ENCODE data around the gene WDR55. TPM values are rescaled to one million over a fixed set of nuclear protein-coding genes. Genes with fewer than 3 reads are reported as not detected.

Gene WDR55, protein sequence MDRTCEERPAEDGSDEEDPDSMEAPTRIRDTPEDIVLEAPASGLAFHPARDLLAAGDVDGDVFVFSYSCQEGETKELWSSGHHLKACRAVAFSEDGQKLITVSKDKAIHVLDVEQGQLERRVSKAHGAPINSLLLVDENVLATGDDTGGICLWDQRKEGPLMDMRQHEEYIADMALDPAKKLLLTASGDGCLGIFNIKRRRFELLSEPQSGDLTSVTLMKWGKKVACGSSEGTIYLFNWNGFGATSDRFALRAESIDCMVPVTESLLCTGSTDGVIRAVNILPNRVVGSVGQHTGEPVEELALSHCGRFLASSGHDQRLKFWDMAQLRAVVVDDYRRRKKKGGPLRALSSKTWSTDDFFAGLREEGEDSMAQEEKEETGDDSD
- total RNA-seq (2022; extraction: Qiagen RNA extraction; ENCODE audit: low read depth) = 24.2 to 33.0 TPM (median 30.9 TPM) in 5 replicates

DNA sequence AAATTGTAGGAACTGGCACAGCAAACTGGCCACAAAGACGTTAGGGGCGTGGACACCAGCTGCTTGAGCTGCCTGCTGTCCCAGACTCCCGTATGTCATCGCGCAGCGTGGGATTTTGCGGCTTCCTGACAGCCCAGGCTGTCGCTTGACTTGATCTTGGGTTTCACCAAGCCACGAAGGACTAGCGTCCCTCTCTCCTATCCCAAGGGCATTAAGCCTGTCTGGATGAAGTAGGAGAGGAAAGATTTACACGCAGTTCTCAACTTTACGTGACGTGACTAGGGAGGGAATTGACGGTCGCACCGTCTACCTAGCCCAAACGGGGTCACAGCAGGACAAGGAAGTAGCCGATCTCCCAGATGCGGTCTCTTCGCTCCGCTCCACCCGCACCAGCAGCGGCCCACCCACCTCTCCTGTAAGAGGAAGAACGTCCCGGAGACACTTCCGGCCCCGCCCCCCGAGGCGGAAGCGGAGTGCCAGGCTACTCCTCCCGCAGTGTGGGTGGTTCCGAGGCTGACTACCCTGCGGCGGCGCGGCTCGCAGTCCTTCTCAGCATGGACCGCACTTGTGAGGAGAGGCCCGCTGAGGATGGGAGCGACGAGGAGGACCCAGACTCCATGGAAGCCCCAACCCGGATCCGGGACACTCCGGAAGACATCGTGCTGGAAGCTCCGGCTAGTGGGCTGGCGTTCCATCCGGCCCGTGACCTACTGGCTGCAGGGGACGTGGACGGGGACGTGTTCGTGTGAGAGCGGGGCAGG, at the start of gene WDR55:
Gene WDR55 (plus strand): TSS at position 546 of the 761 bp plus-strand sequence. CDS start 9 bp downstream, at position 555.

GRCh38 chr5:140633021-140633471, 31.7 kb upstream of the WDR55 start, which contains the start of gene CD14:
CD14 (minus strand) TSS chr5:140633175; CDS start chr5:140633071, 104 bp downstream.

GRCh38 chr5:140639148-140639981, 25.3 kb upstream of the WDR55 start, which contains the start of gene TMCO6:
TMCO6 (plus strand) TSS chr5:140639451; CDS start chr5:140639528, 77 bp downstream.

DNA sequence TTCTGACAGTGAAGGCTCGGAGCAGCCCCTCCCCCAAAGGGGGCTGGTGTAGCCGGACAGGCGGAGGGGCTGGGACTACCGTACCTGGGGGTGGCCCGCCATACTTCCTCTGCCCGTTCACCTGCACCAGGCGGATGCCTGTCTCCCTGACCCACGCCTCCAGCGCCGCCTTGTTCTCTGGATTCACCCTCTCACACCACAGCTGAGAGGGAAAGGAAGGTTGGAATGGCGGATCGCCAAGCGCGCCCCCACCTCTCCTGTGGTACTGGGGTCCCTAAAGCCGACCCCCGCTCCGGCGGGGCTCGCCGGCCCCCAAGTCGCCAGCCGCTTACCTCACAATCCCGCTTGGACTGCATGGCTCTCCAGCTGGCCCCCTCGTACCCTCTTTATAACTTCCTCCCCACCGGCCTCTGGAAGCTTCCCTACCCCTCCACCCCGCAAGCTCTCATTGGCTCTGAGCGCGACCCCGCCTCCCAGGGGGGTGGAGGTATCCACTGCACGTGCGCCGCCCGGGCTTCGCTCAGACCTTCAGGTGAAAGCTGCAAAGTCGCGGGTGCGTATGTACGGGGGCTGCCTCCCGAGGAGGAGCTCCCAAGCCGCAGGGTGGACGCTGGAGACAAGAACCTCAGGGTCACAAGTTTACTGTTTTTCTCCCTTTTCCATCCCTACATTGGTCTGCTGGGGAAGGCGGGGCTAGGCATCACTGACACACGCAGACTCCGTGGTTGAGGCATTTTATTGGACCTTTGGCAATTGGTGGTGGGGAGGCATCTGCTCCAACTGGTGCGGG, 8.7 kb downstream of the WDR55 start, which contains the start of gene DND1:
Gene DND1 (minus strand): TSS at position 390 of the 790 bp plus-strand sequence. CDS start 34 bp downstream, at position 356.

GRCh38 chr5:140690941-140691924, 26.5 kb downstream of the WDR55 start, which contains the start of the genes HARS1 and HARS2:
HARS1 (minus strand) TSS chr5:140691370; CDS start chr5:140691304, 66 bp downstream.
HARS2 (plus strand) TSS chr5:140691455; CDS start chr5:140691649, 194 bp downstream.

DNA sequence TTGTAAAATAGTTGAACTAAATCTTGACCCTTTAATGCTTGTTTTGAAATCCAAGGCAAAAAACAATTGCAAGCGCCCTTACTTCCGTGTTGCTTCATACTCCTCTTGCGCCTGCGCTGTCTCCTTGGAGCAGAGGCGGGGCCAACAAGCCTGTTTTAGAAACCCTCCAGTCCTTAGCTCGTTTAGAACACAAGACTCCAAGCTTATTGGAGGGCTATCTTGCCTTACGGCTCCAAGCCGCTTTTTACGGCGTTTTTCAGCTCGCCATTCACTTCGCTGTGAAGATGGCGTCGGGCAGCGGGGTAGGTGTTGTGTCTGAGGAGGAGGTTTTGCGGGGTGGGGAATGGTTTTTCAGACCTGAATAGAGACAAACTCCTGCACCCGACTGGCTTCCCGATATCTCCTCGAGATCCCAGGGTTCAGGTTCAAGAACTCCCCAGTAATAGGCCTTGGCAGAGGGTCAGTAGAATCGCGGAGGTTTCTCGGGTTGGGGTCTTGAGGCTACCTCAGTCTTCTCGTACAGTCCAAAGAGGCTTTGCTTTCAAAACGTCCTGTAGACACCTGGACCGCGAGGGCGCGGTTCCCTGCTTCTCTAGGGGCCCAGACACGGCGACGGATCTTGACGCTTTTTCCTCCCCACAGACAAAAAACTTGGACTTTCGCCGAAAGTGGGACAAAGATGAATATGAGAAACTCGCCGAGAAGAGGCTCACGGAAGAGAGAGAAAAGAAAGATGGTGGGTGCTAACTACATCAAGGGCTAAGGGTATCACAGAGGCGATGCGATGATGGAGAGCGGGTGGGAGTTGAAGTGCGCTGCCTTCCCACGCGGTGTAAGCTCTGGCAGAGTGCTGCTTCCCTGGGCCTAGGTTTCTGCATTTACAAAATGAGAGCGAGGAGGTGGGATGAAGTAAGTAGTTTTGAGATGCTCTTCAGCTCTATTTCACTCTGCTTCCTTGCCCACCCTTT, 35.8 kb downstream of the WDR55 start, which contains the start of gene ZMAT2:
Gene ZMAT2 (plus strand): TSS at position 271 of the 968 bp plus-strand sequence. CDS start 14 bp downstream, at position 285.

Other genes with a start within 250 kb of the WDR55 start
- gene EIF4EBP3, start 117.2 kb upstream of the WDR55 start, total RNA-seq (2022; extraction: Qiagen RNA extraction; ENCODE audit: low read depth) = 1.8 to 3.2 TPM (median 2.2 TPM) in 5 replicates
- 41.1 to 48.2 TPM (median 44.5 TPM) in 5 replicates for gene SRA1, start 107.4 kb upstream of the WDR55 start, total RNA-seq (2022; extraction: Qiagen RNA extraction; ENCODE audit: low read depth)
- gene APBB3, start 100.3 kb upstream of the WDR55 start, total RNA-seq (2022; extraction: Qiagen RNA extraction; ENCODE audit: low read depth) = 5.6 to 8.6 TPM (median 8.0 TPM) in 5 replicates
- gene SLC35A4, start 100.1 kb upstream of the WDR55 start, total RNA-seq (2022; extraction: Qiagen RNA extraction; ENCODE audit: low read depth) = 58.2 to 89.0 TPM (median 76.8 TPM) in 5 replicates
- 3.0 to 5.1 TPM (median 4.5 TPM) in 5 replicates for gene CD14, start 31.7 kb upstream of the WDR55 start, total RNA-seq (2022; extraction: Qiagen RNA extraction; ENCODE audit: low read depth)
- gene TMCO6, start 25.5 kb upstream of the WDR55 start, total RNA-seq (2022; extraction: Qiagen RNA extraction; ENCODE audit: low read depth) = 8.7 to 15.2 TPM (median 13.7 TPM) in 5 replicates
- gene NDUFA2, start 17.3 kb upstream of the WDR55 start, total RNA-seq (2022; extraction: Qiagen RNA extraction; ENCODE audit: low read depth) = 104 to 122 TPM (median 115 TPM) in 5 replicates
- 90.7 to 127 TPM (median 98.8 TPM) in 5 replicates for gene IK, start 17.1 kb upstream of the WDR55 start, total RNA-seq (2022; extraction: Qiagen RNA extraction; ENCODE audit: low read depth)
- 0.33 to 1.1 TPM (median 0.86 TPM) in 5 replicates for gene DND1, start 8.7 kb downstream of the WDR55 start, total RNA-seq (2022; extraction: Qiagen RNA extraction; ENCODE audit: low read depth)
- 76.7 to 87.7 TPM (median 80.0 TPM) in 5 replicates for gene HARS1, start 26.5 kb downstream of the WDR55 start, total RNA-seq (2022; extraction: Qiagen RNA extraction; ENCODE audit: low read depth)
- 37.0 to 41.3 TPM (median 39.9 TPM) in 5 replicates for gene HARS2, start 26.6 kb downstream of the WDR55 start, total RNA-seq (2022; extraction: Qiagen RNA extraction; ENCODE audit: low read depth)
- gene ZMAT2, start 35.5 kb downstream of the WDR55 start, total RNA-seq (2022; extraction: Qiagen RNA extraction; ENCODE audit: low read depth) = 85.3 to 156 TPM (median 99.6 TPM) in 5 replicates
- 0.14 to 0.48 TPM (median 0.19 TPM) in 5 replicates for gene PCDHA1, start 121.2 kb downstream of the WDR55 start, total RNA-seq (2022; extraction: Qiagen RNA extraction; ENCODE audit: low read depth)
- gene PCDHA2, start 129.9 kb downstream of the WDR55 start, total RNA-seq (2022; extraction: Qiagen RNA extraction; ENCODE audit: low read depth) = 0.14 TPM in 1 of 5 replicates, not detected in the others
- gene PCDHA3, start 136.2 kb downstream of the WDR55 start, total RNA-seq (2022; extraction: Qiagen RNA extraction; ENCODE audit: low read depth) = 0.68 to 1.2 TPM (median 1.0 TPM) in 5 replicates
- gene PCDHA4, start 142.2 kb downstream of the WDR55 start, total RNA-seq (2022; extraction: Qiagen RNA extraction; ENCODE audit: low read depth) = 0.95 to 2.0 TPM (median 1.8 TPM) in 5 replicates
- 0.59 to 0.91 TPM (median 0.69 TPM) in 5 replicates for gene PCDHA5, start 156.7 kb downstream of the WDR55 start, total RNA-seq (2022; extraction: Qiagen RNA extraction; ENCODE audit: low read depth)
- 0.04 to 0.12 TPM (median 0.12 TPM) in 3 of 5 replicates, not detected in the others for gene PCDHA6, start 163.1 kb downstream of the WDR55 start, total RNA-seq (2022; extraction: Qiagen RNA extraction; ENCODE audit: low read depth)
- gene PCDHA7, start 169.4 kb downstream of the WDR55 start, total RNA-seq (2022; extraction: Qiagen RNA extraction; ENCODE audit: low read depth) = 0.06 to 0.21 TPM (median 0.13 TPM) in 5 replicates
- gene PCDHA8, start 176.3 kb downstream of the WDR55 start, total RNA-seq (2022; extraction: Qiagen RNA extraction; ENCODE audit: low read depth) = 0.05 TPM in 1 of 5 replicates, not detected in the others
- gene PCDHA9, start 183.5 kb downstream of the WDR55 start, total RNA-seq (2022; extraction: Qiagen RNA extraction; ENCODE audit: low read depth) = 0.04 TPM in 1 of 5 replicates, not detected in the others
- gene PCDHA10, start 191.0 kb downstream of the WDR55 start, total RNA-seq (2022; extraction: Qiagen RNA extraction; ENCODE audit: low read depth) = 0.02 to 0.11 TPM in 2 of 5 replicates, not detected in the others
- gene PCDHA11, start 204.1 kb downstream of the WDR55 start, total RNA-seq (2022; extraction: Qiagen RNA extraction; ENCODE audit: low read depth) = 0.04 to 0.20 TPM (median 0.08 TPM) in 5 replicates
- gene PCDHA12, start 210.4 kb downstream of the WDR55 start, total RNA-seq (2022; extraction: Qiagen RNA extraction; ENCODE audit: low read depth) = 2.1 to 3.6 TPM (median 2.7 TPM) in 5 replicates
- 0.06 to 0.11 TPM (median 0.08 TPM) in 3 of 5 replicates, not detected in the others for gene PCDHA13, start 217.2 kb downstream of the WDR55 start, total RNA-seq (2022; extraction: Qiagen RNA extraction; ENCODE audit: low read depth)

Measured in A549 treated with ZK216348 at 1 μM for 4 hours (cell line).